Activated CD4-positive, alpha-beta T cell treated with anti-CD3 and anti-CD28 coated beads, Interleukin-2, amount 10 ng/mL, durations not matched to agents 7 days and 5 days (primary cell): Measurements from ENCODE around the gene UBE2C. TPM values are rescaled to one million over a fixed set of nuclear protein-coding genes. Genes with fewer than 3 reads are reported as not detected.
A peak's percentile ranks its signal among the peaks of the same experiment; 100 is the strongest.
"Not testable (repeated sequence)": the region's sequence is repeated elsewhere in the genome, so short reads cannot be mapped to it uniquely, and the experiment has no call there.

ENCODE experiments used
- CTCF ChIA-PET: fragments of 350-600 bp; sonication (Branson Sonifier 250); formaldehyde crosslinking; loops from one replicate; lab custom pipeline; 2021; ENCODE audit warnings: antibody characterized with exemption; lab: Charles Lee
- POLR2A ChIA-PET: fragments of 350-600 bp; sonication (Branson Sonifier 250); formaldehyde crosslinking; loops from one replicate; lab custom pipeline; 2021; ENCODE audit warnings: antibody characterized with exemption; lab: Charles Lee
- DNase-seq: peaks from one replicate; pipeline ENCODE4 v3.0.0-alpha.2; 2020
- H3K27ac Mint-ChIP-seq: one replicate; pipeline ENCODE4 v1.8.0; 2021; ENCODE audit warnings: mild to moderate bottlenecking, moderate library complexity, mixed read lengths
- H3K27me3 Mint-ChIP-seq: one replicate; pipeline ENCODE4 v1.8.0; 2021; ENCODE audit warnings: mixed read lengths
- H3K36me3 Mint-ChIP-seq: one replicate; pipeline ENCODE4 v1.8.0; 2021; ENCODE audit warnings: low read depth, mixed read lengths
- H3K4me1 Mint-ChIP-seq: one replicate; pipeline ENCODE4 v1.8.0; 2021; ENCODE audit warnings: mixed read lengths
- H3K4me3 Mint-ChIP-seq: one replicate; pipeline ENCODE4 v1.8.0; 2021; ENCODE audit warnings: mild to moderate bottlenecking, moderate library complexity, mixed read lengths
- H3K9me3 Mint-ChIP-seq: one replicate; pipeline ENCODE4 v1.8.0; 2021; ENCODE audit warnings: mixed read lengths
- total RNA-seq, 2 experiments: library from RNA; stranded (reverse); gene quantifications; one replicate each; pipeline ENCODE4 v1.2.3, GENCODE V29; 2021

UBE2C gene
- 100 to 1,000 TPM; 232 to 244 TPM for total RNA-seq

- Mint-ChIP-seq H3K27me3 (no peaks in the 10 kb centered on the region), H3K4me3 (peak within 1 kb of the TSS; percentile 96), H3K4me1 (peaks cover 36% of the 10 kb centered on the region), H3K9me3 (no peaks in the 10 kb centered on the region), H3K36me3 (peaks cover 59% of the 10 kb centered on the region), H3K27ac (peak within 1 kb of the TSS; percentile 93)
- ChIA-PET CTCF (no interaction called here), POLR2A (interaction anchor here (0.9 kb wide), 1 partner anchor 21 kb away, joined by 4 read pairs; the partner anchor contains the start of gene SNX21)
- DNase-seq = peak; percentile 98
Measured at GRCh38 chr20:45812157-45813005, at the start of gene UBE2C. Gene UBE2C, plus strand, starts transcription at chr20:45812644. Its CDS starts 52 bp downstream, at chr20:45812696.

- H3K4me1 Mint-ChIP-seq, H3K36me3 Mint-ChIP-seq, CTCF ChIA-PET, H3K4me3 Mint-ChIP-seq, DNase-seq, H3K27me3 Mint-ChIP-seq, H3K9me3 Mint-ChIP-seq, POLR2A ChIA-PET: not testable (repeated sequence)
- H3K27ac Mint-ChIP-seq = peak overlapping the region; percentile 9
Measured at GRCh38 chr20:45764618-45765282, 47.7 kb upstream of the UBE2C start.

DNA sequence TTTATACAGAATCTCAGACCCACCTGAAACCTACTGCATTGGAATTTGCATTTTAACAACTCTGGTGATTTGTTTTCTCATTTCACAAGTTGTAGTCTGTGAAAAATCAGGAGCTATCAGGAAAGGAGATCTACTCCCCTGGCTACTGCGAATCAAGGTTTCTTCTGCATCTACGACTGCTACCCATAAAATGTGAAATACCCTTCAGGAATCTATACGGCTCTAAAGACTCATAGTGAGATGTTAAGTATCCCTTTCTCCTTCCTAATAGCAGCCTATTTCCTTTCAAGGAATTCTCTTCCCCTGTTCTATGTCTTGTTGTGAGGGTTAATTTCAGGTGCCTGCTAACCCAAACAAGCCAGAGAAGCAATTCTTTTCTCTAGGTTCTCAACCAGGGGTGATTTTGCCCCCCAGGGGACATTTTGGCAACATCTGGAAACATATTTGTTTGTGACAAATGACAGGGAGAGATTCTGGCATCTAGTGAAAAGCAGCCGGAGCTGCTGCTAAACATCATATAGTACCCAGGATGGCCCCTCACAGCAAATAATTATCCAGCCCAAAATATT, 47.1 kb upstream of the UBE2C start:
- POLR2A ChIA-PET = no interaction called here
- no peak for DNase-seq
- H3K9me3 Mint-ChIP-seq = no peaks in the 10 kb centered on the region
- H3K27me3 Mint-ChIP-seq = no peaks in the 10 kb centered on the region
- CTCF ChIA-PET = interaction anchor here (0.8 kb wide), 1 partner anchor 403 kb away, joined by 3 read pairs; no protein-coding TSS in a partner anchor
- H3K36me3 Mint-ChIP-seq = no peaks in the 10 kb centered on the region
- no peak overlapping the region for H3K27ac Mint-ChIP-seq
- H3K4me3 Mint-ChIP-seq = no peak overlapping the region
- no peaks in the 10 kb centered on the region for H3K4me1 Mint-ChIP-seq

DNA sequence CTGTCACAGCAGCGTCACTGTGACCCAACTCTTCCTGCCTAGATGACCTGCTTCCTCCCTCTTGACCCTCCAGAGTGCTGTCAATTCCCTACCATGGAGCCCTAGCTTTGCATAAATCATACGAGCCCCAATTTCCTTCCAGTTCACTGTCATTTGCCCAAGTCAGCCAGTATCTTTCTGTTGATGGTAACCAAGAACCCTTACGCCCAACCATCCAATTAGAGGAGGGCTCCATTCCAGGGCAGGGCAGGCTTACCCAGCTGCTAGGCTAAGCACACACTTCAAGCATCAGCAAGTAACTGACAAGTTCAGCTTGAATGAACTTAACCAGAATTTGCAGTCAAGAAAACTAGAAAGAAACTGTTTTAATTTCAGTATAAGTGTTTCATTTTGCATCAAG, 46.5 kb upstream of the UBE2C start:
- POLR2A ChIA-PET = interaction anchor here (0.7 kb wide), 1 partner anchor 1802 kb away, joined by 3 read pairs; no protein-coding TSS in a partner anchor
- Mint-ChIP-seq H3K27me3 (no peaks in the 10 kb centered on the region), H3K4me3 (no peak overlapping the region), H3K4me1 (peaks cover 3% of the 10 kb centered on the region), H3K36me3 (no peaks in the 10 kb centered on the region), H3K27ac (no peak overlapping the region), H3K9me3 (no peaks in the 10 kb centered on the region)
- CTCF ChIA-PET = interaction anchor here (0.8 kb wide), 1 partner anchor 403 kb away, joined by 3 read pairs; no protein-coding TSS in a partner anchor
- DNase-seq = no peak

DNA sequence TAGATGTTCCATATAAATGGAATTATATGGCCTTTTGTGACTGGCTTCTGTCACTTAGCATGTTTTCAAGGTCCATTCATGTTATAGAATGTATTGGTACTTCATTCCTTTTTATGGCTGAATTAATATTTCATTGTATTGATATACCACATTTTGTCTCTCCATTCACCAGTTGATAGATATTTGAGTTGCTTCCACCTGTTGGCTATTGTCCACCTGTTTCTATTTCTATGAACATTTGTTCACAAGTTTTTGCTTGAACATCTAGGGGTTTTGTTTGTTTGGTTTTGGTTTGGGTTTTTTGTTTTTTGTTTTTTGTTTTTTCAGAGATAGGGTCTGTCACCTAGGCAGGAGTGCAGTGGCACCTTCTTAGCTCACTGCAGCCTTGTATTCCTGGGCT, 44.0 kb upstream of the UBE2C start:
- Mint-ChIP-seq H3K4me1 (peaks cover 4% of the 10 kb centered on the region), H3K36me3 (no peaks in the 10 kb centered on the region), H3K27me3 (no peaks in the 10 kb centered on the region), H3K27ac (no peak overlapping the region), H3K4me3 (no peak overlapping the region), H3K9me3 (no peaks in the 10 kb centered on the region)
- CTCF ChIA-PET = interaction anchor here (0.6 kb wide), 1 partner anchor 1275 kb away, joined by 5 read pairs; no protein-coding TSS in a partner anchor
- POLR2A ChIA-PET = no interaction called here
- DNase-seq = no peak

DNA sequence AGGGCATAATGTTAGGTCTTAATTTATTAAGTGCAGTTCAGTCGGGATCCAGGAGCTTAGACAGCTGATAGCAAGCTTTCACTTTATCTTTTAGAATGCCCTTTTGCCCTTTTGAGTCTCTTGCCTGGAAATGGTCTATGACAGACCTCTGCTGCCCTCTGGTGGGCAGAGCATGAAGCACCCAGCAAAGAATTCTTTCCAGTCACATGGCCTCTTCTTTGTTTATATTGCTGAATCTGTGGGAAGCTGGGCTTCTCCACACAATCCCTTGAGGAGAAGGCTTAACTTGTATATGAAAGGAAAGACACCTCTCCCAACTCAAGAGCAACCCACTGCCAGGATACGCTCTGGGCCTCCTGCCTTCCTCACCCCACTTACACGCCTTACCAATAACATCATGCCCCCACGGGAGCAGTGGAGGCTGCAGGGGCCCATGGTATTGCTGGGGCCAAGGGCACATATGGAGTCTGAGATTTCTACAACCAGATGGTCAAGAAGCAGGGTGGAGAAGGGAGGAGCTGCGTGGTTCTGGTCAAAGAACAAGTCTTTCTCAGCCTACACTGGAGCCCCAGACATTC, 41.2 kb upstream of the UBE2C start:
- Mint-ChIP-seq H3K9me3 (no peaks in the 10 kb centered on the region), H3K4me3 (no peak overlapping the region), H3K36me3 (no peaks in the 10 kb centered on the region), H3K27me3 (peaks cover 2% of the 10 kb centered on the region), H3K4me1 (peaks cover 4% of the 10 kb centered on the region), H3K27ac (no peak overlapping the region)
- DNase-seq = peak; percentile 85
- POLR2A ChIA-PET = interaction anchor here (0.7 kb wide), 1 partner anchor 315 kb away, joined by 3 read pairs; no protein-coding TSS in a partner anchor
- CTCF ChIA-PET = interaction anchor here (0.6 to 2.4 kb wide), 33 partner anchors 9 to 675 kb away, joined by 3 to 15 read pairs (median 4); partner anchors contain the start of genes EPPIN, SYS1 and WFDC10A

GRCh38 chr20:45772693-45773092, 39.8 kb upstream of the UBE2C start:
- peaks cover 4% of the 10 kb centered on the region for H3K4me1 Mint-ChIP-seq
- no peaks in the 10 kb centered on the region for H3K9me3 Mint-ChIP-seq
- H3K36me3 Mint-ChIP-seq = no peaks in the 10 kb centered on the region
- no peak overlapping the region for H3K27ac Mint-ChIP-seq
- POLR2A ChIA-PET = no interaction called here
- H3K4me3 Mint-ChIP-seq = no peak overlapping the region
- CTCF ChIA-PET = interaction anchor here (0.6 to 0.7 kb wide), 2 partner anchors 13 to 77 kb away, joined by 3 read pairs; no protein-coding TSS in a partner anchor
- H3K27me3 Mint-ChIP-seq = peaks cover 2% of the 10 kb centered on the region
- no peak for DNase-seq

GRCh38 chr20:45774945-45775344, 37.5 kb upstream of the UBE2C start:
- H3K36me3 Mint-ChIP-seq = no peaks in the 10 kb centered on the region
- no peak overlapping the region for H3K27ac Mint-ChIP-seq
- H3K4me3 Mint-ChIP-seq = no peak overlapping the region
- no peak for DNase-seq
- ChIA-PET POLR2A (no interaction called here), CTCF (no interaction called here)
- H3K4me1 Mint-ChIP-seq = peaks cover 13% of the 10 kb centered on the region
- H3K9me3 Mint-ChIP-seq = no peaks in the 10 kb centered on the region
- H3K27me3 Mint-ChIP-seq = peaks cover 9% of the 10 kb centered on the region

DNA sequence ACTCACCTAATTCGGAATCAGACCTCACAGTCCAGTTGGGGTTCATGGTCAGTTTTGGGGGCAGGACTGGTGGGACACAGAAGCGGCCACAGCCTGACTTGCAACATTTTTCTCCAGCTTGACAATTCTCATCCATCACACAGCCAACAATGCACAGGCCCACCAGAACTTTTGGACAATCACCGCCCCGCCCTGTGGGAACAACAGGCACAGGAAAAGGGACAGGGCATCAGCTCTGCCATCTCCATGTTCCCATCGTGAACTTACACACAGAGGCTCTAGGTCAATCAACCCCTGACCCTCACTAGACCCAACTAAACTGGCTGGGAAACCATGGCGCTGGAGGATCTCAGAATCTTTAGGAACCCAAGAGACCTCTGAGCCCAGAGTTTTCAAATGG, 37.0 kb upstream of the UBE2C start:
- peaks cover 15% of the 10 kb centered on the region for H3K4me1 Mint-ChIP-seq
- no peak for DNase-seq
- no peak overlapping the region for H3K27ac Mint-ChIP-seq
- no peaks in the 10 kb centered on the region for H3K9me3 Mint-ChIP-seq
- H3K36me3 Mint-ChIP-seq = no peaks in the 10 kb centered on the region
- no peak overlapping the region for H3K4me3 Mint-ChIP-seq
- ChIA-PET CTCF (no interaction called here), POLR2A (no interaction called here)
- peaks cover 9% of the 10 kb centered on the region for H3K27me3 Mint-ChIP-seq

- peaks cover 22% of the 10 kb centered on the region for H3K4me1 Mint-ChIP-seq
- H3K4me3 Mint-ChIP-seq = no peak overlapping the region
- POLR2A ChIA-PET = no interaction called here
- no peak for DNase-seq
- no peaks in the 10 kb centered on the region for H3K36me3 Mint-ChIP-seq
- H3K9me3 Mint-ChIP-seq = no peaks in the 10 kb centered on the region
- CTCF ChIA-PET = interaction anchor here (0.6 kb wide), 1 partner anchor 319 kb away, joined by 3 read pairs; no protein-coding TSS in a partner anchor
- no peak overlapping the region for H3K27ac Mint-ChIP-seq
- peaks cover 9% of the 10 kb centered on the region for H3K27me3 Mint-ChIP-seq
Measured at GRCh38 chr20:45776931-45777330, 35.5 kb upstream of the UBE2C start.

GRCh38 chr20:45779011-45779915, 33.2 kb upstream of the UBE2C start:
- no peaks in the 10 kb centered on the region for H3K9me3 Mint-ChIP-seq
- peaks cover 34% of the 10 kb centered on the region for H3K4me1 Mint-ChIP-seq
- ChIA-PET CTCF (interaction anchor here (0.6 to 2.9 kb wide), 3 partner anchors 8 to 278 kb away, joined by 3 to 15 read pairs (median 3); no protein-coding TSS in a partner anchor), POLR2A (no interaction called here)
- H3K27me3 Mint-ChIP-seq = peaks cover 7% of the 10 kb centered on the region
- DNase-seq = no peak
- no peaks in the 10 kb centered on the region for H3K36me3 Mint-ChIP-seq
- no peak overlapping the region for H3K27ac Mint-ChIP-seq
- no peak overlapping the region for H3K4me3 Mint-ChIP-seq
